ENCODE measurements around the gene SCLY. TPM values are rescaled to one million over a fixed set of nuclear protein-coding genes. Genes with fewer than 3 reads are reported as not detected.
A peak's percentile ranks its signal among the peaks of the same experiment; 100 is the strongest.

The SCLY gene
- total and polyA plus RNA-seq, 2 of the 13 experiments (the other 11 are each of a cell fraction or from before 2014, with no cell fraction given) = 27.9 to 38.6 TPM

DNA sequence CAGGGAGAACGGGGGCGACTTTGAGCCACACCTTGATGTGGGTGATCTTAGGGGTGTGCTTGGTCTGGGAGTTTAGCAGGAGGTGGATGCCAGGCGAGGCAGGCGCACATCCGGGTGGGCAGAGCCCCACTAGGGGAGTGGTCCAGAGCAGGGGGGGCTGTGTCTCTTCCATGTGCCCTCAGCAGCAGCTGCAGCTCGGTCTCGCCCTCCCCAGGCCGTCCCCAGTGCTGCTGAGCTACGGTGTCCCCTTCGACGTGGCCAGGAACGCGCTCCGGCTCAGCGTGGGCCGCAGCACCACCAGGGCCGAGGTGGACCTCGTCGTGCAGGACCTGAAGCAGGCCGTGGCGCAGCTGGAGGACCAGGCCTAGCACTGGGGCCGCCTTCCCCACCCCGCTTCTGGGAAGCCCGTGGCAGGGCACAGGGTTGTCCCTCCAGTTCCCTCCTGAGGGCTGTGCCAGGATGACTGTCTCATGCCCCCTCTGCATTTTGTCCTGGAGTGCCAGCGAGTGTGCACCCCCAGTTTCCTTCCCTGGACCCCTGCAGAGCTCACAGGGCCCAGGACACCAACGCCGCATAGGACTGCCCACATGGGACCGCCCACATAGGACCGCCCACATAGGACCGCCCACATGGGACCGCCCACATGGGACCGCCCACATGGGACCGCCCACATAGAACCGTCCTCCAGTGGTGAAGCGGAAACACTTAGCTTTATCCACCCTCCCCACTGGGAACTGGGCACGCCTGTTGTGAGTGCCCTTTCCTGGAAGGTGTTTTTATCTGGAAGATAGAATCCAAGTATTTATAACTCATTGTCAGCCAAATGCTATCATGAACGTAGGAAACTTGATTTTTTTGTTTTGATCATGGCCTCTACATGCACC is 37.4 kb downstream of the SCLY start:
- in situ Hi-C loops (cut with HindIII; ENCODE audit: extremely low pct_ligation_motif_present, low pct_unique_long_range_greater_than_20kb) = no loop called here
- Histone ChIP-seq H3K27me3 (ENCODE audit: control insufficient read depth in 1 of 2, insufficient read depth in 2 of 2, low read length in 2 of 2) (peaks cover 0 to 17% of the 10 kb centered on the region in 2 experiments; a peak in 2 of 5 replicates), H3K9ac (ENCODE audit: insufficient read depth, low read depth, low read length) (no peak overlapping the region), H3K36me3 (replicated peaks in 1 of 2; ENCODE audit: control insufficient read depth in 1 of 2, insufficient read depth in 2 of 2, low read length in 2 of 2) (peaks cover 2 to 4% of the 10 kb centered on the region in 2 experiments; a peak in 1 of 5 replicates), H2AFZ (ENCODE audit: low read length) (no peak overlapping the region), H4K20me1 (ENCODE audit: insufficient read depth, low read length) (no peaks in the 10 kb centered on the region), H3K27ac (ENCODE audit: extremely low read length, insufficient read depth, low read length) (no peak overlapping the region), H3K4me3 (replicated peaks in 1 of 3; ENCODE audit: insufficient read depth in 1 of 3, low read depth in 2 of 3, low read length in 3 of 3) (no peak overlapping the region), H3K4me2 (ENCODE audit: low read depth, low read length) (no peak overlapping the region), H3K4me1 (ENCODE audit: insufficient read depth, low read length) (peaks cover 10% of the 10 kb centered on the region; the same call in 1 of the 2 replicates), H3K9me3 (ENCODE audit: low read length) (no peaks in the 10 kb centered on the region), H3K79me2 (ENCODE audit: insufficient read depth, low read length) (no peaks in the 10 kb centered on the region)
- ATAC-seq (peak; percentile 56), FAIRE-seq (no peak), DNase-seq (ENCODE audit: low spot score) (no peak)
- intact Hi-C loops (cut with micrococcal nuclease; ENCODE audit: unreplicated experiment) = no loop called here
- WGBS (ENCODE audit: low lambda C conversion rate) = 92% methylated on average over 32 of the region's 37 CpGs
- BruUV-seq (replicated peaks) = no TSS peak
- ChIA-PET CTCF (ENCODE audit: low intra/inter-chr PET ratio, low total read pairs) (no interaction called here), POLR2A (interaction anchor here (1.8 kb wide), 1 partner anchor 38 kb away, joined by 5 read pairs; the partner anchor contains the start of gene SCLY)
- peak; percentile 16 for TF ChIP-seq HNRNPLL (IDR thresholded peaks at IDR 0.05; ENCODE audit: low read depth, low read length, poor library complexity, severe bottlenecking)
- no peak for TF ChIP-seq SNRNP70 (IDR thresholded peaks at IDR 0.05; ENCODE audit: low read depth, low read length)
- TF ChIP-seq TGIF2 (CRISPR knock-in tag; IDR thresholded peaks at IDR 0.05) = no peak
- TF ChIP-seq ZNF589 (CRISPR knock-in tag; conservative IDR thresholded peaks at IDR 0.05) = no peak
- TF ChIP-seq SP1 (IDR thresholded peaks at IDR 0.05) = no peak
- TF ChIP-seq SP1 (CRISPR knock-in tag; IDR thresholded peaks at IDR 0.05) = peak; percentile 38; the same call in 1 of the 2 replicates
- TF ChIP-seq AGO2 (optimal IDR thresholded peaks at IDR 0.05; ENCODE audit: low read depth, low read length) = peak; percentile 53
- TF ChIP-seq, protein P1, sequence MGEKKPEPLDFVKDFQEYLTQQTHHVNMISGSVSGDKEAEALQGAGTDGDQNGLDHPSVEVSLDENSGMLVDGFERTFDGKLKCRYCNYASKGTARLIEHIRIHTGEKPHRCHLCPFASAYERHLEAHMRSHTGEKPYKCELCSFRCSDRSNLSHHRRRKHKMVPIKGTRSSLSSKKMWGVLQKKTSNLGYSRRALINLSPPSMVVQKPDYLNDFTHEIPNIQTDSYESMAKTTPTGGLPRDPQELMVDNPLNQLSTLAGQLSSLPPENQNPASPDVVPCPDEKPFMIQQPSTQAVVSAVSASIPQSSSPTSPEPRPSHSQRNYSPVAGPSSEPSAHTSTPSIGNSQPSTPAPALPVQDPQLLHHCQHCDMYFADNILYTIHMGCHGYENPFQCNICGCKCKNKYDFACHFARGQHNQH (CRISPR knock-in tag; IDR thresholded peaks at IDR 0.05) = no peak
- no peak for TF ChIP-seq ZNF431 (CRISPR knock-in tag; IDR thresholded peaks at IDR 0.05; ENCODE audit: borderline replicate concordance, low read depth)
- no peak for TF ChIP-seq ZFYVE20 (CRISPR knock-in tag; IDR thresholded peaks at IDR 0.05; ENCODE audit: borderline replicate concordance, low read depth)
- TF ChIP-seq ZNF839 (CRISPR knock-in tag; IDR thresholded peaks at IDR 0.05; ENCODE audit: borderline replicate concordance) = no peak
- TF ChIP-seq, protein P2, sequence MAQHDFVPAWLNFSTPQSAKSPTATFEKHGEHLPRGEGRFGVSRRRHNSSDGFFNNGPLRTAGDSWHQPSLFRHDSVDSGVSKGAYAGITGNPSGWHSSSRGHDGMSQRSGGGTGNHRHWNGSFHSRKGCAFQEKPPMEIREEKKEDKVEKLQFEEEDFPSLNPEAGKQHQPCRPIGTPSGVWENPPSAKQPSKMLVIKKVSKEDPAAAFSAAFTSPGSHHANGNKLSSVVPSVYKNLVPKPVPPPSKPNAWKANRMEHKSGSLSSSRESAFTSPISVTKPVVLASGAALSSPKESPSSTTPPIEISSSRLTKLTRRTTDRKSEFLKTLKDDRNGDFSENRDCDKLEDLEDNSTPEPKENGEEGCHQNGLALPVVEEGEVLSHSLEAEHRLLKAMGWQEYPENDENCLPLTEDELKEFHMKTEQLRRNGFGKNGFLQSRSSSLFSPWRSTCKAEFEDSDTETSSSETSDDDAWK (CRISPR knock-in tag; IDR thresholded peaks at IDR 0.05) = no peak
- 0 out of 2 replicates have a peak, but pooled peaks have one; percentile 11 for TF ChIP-seq MYC (CRISPR knock-in tag; IDR thresholded peaks at IDR 0.05; ENCODE audit: borderline replicate concordance)
- no peak for TF ChIP-seq PAF1 (CRISPR knock-in tag; IDR thresholded peaks at IDR 0.05)
- peak; percentile 40 for TF ChIP-seq RBM39 (IDR thresholded peaks at IDR 0.05; ENCODE audit: low read depth, low read length, poor library complexity, severe bottlenecking)
- TF ChIP-seq STAT5B (CRISPR knock-in tag; IDR thresholded peaks at IDR 0.05) = no peak
- no peak for TF ChIP-seq SAFB2 (CRISPR knock-in tag; IDR thresholded peaks at IDR 0.05; ENCODE audit: borderline replicate concordance, low read depth)
- no peak for TF ChIP-seq ZNF773 (CRISPR knock-in tag; IDR thresholded peaks at IDR 0.05; ENCODE audit: borderline replicate concordance)
- TF ChIP-seq GABPB1 (CRISPR knock-in tag; IDR thresholded peaks at IDR 0.05) = 0 out of 2 replicates have a peak, but pooled peaks have one; percentile 18
- TF ChIP-seq MAF1 (CRISPR knock-in tag; IDR thresholded peaks at IDR 0.05; ENCODE audit: borderline replicate concordance) = no peak
- TF ChIP-seq ZNF572 (CRISPR knock-in tag; IDR thresholded peaks at IDR 0.05) = no peak
